SH-SY5Y (cell line): ENCODE data around the gene MIEF2.

Source experiments
- GATA2 ChIP-seq: IDR thresholded peaks from 2 replicates; pipeline ENCODE4 v1.6.1; 2011; ENCODE audit warnings: mild to moderate bottlenecking, low read depth, low read length
- GATA3 ChIP-seq: IDR thresholded peaks from 2 replicates; pipeline ENCODE4 v1.6.1; 2011; ENCODE audit warnings: low read depth, mild to moderate bottlenecking, low read length, moderate library complexity

MIEF2 gene

DNA sequence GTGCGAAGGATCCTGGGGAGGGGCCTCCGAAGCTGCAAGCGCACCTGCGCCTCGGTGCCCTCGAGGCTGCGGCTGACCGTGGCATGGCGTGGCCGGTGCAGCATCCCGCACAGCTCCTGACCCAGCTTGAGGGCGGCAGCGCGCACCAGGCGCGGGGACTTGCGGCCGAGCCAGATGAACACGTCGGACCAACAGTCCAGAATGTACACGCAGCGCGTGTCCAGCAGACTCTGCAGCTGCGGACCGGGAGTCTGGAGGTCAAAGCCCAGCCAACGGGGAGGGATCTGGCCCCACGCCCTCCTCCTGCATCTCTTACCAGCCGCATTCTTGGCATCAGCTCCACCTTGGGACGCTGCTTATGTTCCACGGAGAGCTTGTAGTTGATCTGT is 12.9 kb upstream of the MIEF2 start:
- no peak for TF ChIP-seq GATA2
- TF ChIP-seq GATA3: no peak

DNA sequence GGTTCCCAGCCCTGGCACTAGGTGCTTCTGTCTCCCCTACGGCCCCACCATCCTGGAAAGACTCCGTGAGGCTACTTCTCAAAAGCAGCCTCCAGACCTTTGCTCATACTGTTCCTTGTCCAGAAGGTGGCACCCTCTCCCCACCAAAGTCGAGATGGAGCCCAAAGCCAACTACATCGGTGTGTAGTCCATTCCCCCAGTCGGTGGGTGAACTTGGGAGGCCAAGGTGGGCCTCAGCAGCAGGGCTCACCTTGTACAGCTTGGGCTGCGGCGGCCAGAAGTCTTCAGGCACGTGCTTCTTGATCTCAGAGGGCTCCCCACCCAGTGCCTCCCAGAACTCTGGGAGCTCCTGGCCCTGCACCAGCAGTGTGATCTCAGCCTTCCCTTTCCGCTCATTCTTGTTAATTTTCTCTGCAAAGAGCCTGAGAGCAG is 12.1 kb upstream of the MIEF2 start:
- TF ChIP-seq GATA3 (no peak), GATA2 (no peak)

DNA sequence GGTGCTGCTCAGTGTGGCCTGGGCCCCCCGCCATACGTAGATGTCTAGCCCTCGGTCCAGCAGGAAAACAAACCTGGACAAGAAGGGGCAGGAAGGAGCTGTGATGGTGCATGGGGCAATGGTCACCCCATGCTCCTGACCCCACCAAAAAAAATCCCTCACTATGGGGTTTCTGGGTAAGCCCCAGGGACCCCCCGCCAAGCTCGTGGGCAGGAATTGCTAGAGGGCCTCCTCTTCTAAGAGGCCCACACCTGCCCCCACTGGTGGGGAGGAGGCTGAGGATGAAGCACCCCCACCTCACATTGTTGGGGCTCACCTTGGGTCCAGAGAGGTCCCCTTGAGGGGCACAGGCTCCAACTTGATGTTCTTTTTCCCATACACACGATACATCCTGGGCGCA is 11.7 kb upstream of the MIEF2 start:
- TF ChIP-seq GATA2 (no peak), GATA3 (no peak)

DNA sequence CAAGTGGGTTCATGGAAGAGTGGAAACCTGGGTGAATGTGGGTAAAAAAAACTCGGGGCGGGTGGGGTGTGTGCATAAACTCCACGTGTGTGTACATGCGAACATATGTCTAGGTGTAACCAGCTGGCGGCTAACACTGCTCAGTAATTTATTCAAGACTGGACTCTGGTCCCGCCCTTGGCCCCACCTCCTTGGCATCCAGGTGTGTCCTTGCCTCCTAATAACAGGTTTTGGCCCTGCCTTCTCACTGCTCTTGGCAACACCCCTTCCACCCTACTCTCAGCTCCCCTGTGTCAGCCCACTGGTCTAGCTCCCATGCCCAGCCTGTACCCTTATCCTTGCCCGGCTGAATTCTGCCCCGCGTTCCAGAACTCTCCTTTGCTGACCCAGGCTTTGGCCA is 10.2 kb upstream of the MIEF2 start:
- TF ChIP-seq GATA3 (no peak), GATA2 (no peak)

DNA sequence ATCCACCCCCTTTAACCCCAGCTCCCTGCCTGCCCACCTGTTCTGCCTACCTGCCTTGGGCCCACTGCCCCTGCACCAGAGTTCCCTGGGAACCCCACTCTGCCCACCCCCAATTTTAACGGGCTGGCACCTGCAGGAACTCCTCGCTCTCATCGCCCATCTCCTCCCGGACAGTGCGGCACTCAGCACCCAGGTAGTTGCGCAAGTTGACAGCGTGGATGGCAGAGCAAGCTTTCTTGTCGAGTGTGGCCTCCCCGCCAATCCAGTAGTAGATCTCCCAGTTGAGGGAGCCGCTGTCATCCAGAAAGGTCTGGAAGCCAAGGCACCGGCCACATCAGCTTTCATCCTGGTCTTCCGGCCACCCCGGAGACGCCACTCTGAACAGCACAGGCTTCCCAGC is 9.8 kb upstream of the MIEF2 start:
- TF ChIP-seq GATA3: no peak
- TF ChIP-seq GATA2: no peak

DNA sequence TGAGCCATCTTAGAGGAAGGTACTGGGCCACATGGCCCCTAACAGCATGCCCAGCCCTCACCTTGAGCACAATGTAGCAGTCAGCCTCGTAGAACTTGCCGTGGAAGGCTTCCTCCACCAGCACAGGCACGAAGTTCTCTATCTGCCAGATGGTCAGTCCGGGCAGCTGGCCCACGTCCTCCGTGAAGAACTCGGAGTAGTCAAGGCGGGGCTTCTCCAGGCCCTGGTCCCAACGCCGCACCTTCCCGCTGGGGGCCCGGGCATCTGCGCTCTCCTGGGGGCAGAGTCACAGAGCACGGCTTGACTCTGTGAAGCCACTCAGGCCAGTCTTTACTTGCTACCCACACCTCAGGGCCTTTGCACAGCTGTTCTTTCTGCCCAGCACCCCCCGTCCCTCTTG is 9.3 kb upstream of the MIEF2 start:
- TF ChIP-seq GATA2 (no peak), GATA3 (no peak)

DNA sequence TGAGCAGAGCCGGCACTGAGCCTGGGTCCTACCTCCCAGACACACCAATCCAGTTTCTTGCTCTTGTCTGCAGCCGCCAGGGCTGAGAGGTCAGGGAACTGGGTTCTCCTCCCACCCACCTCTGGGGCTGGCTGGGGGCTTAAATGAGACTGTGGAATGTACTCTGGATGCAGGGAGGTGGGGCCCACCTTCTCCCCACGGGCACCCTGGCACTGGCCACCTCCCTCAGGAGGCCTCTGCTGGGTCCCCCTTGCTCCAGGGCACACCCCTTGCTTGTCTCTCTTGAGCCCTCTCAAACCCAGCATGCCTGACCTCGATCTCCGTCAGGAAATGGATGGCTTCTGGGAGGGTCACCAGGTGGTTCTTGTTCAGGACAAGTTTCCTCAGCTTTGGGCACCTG is 8.3 kb upstream of the MIEF2 start:
- TF ChIP-seq GATA2 (no peak), GATA3 (no peak)

DNA sequence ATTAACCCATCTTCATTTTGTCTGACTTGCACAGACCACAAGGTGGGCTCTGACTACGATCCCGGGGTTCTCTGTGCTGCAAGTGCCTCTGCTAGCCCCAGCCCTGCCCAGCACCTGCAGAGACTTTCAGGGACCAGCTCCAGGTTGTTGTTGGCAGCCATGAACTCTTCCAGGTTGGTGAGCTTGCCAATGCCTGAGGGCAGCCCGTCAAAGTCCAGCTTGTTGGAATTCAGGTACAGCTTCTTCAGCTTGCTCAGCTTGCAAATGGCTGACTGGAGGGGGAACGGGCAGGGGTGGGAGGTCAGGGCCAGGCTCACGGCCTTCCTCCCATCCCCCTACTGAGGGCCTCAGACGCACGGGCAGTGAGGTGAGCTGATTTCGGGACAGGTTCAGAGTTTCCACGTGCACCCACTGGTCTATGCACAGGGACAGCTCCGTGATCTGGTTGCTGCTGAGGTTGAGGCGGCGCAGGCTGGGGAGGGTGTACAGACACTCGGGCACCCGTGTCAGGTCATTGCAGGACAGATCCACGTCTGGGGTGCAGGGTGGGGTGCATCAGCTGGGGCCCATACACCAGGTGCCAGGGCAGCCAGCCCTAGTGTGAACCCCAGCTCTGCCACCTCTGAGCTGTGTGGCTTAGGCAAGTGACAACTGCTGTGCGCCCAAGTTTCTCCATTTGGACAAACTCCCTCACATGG is 7.1 kb upstream of the MIEF2 start:
- TF ChIP-seq GATA2 (no peak), GATA3 (no peak)

DNA sequence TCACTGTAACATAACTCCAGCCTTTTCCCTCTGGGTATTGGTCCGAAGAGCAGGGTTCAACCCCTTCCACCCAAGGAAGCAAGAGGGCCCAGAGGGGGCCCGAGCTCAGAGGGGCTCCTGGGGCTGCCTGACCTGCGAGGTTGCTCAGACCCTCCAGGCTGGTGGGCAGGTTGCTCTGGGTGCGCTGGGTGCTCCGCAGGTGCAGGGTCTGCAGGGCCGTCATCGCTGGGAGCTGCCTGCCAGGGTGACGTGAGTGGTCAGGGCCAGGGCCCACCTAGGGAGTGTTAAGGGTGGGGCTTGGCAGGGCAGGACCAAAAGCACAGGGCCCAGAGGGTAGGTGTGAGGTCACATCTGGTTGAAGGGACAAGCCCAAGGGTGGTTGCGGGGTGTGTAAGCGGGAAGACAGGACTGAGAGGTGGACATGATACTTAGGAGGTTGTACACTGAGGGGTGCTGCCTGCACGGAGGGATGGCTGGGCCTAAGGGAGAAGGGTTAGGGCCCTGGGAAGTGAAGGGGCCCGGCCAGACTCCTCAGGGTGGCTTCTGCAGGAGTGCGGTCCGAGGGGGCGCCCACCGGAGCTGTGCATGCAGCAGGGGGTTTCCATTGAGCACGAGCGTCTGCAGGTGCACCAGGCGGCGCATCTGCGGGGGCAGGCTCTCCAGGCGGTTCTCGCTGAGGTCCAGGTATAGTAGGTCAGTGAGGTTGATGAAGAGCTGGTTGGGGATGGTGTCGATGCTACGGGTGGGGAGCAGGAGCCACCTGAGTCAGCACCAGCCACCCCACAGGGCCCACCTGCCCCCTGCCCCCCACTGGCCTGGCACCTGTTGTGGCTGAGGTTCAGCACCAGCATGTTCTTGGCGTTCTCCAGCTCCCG is 6.3 kb upstream of the MIEF2 start:
- TF ChIP-seq GATA2 (no peak), GATA3 (no peak)

DNA sequence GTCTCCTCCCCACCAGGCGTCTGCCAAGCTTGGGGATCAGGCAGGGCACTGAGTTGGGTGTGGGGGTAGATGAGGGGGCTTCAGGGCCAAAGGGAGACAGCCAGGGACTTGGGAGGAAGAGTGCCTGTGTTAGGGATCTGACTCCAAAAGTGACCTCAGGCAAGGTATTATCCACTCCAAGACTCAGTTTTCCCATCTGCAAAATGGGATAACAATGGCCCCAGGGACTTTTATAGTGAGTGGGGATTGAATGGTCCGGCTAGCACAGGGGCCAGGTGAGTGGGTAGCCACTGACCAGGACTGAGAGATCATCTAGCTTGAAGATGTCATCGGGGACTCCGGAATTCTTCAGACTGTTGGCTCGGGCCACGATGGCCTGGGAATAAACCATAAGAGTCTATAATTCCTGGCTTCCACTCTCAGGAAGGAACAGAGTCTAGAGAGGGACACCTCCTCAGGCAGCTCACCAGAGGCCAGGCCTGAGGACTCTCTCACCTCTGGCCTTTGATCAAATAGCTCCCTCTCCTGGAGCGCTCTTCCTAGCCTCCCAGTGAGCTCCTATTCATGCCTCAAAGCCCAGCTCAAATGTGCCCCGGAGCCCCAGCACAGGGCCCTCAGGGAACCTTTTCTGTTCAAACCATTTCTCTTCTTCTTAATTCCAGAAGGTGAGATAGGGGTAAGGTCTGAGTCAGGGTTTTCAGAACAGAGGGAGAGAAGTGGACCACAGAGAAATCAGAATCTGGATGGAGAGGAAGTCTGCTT is 5.4 kb upstream of the MIEF2 start:
- no peak for TF ChIP-seq GATA2
- TF ChIP-seq GATA3: no peak

DNA sequence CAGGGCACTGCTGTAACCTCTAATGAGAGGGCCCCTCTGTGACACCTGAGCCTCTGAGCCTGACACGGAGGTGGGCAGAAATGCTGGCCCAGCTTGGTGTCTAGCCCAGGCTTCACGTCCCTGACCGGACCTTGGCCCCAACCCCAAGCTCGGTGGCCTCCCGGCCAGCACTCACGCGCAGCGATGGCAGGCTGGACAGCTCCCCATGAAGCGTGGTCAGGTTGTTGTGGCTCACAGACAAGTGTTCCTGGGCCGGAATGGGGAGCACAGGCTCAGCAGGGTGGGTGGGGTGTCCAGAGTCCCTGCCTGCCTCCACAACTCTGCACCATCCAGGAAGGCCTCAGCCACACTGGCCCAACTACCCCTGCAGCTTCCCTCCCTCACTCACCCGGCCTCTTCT is 4.1 kb upstream of the MIEF2 start:
- TF ChIP-seq GATA2 (no peak), GATA3 (no peak)

DNA sequence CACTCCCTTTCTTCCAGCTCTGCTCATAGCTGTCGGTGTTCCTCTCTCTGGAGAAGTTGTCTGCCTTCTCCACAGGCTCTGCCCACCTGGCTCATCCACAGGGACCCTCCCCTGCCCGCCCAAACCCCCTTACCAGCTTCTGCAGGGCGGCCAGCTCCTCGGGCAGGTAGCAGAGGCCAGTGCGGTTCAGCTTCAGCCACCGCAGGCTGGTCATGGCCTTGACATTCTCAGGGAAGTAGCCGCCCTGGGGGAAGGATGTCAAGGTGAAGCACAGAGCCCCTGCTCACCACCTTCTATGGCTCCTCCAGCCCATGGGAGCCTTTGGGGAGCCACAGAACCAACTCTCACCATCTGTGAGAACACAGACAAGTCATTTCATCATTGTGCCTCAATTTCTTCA is 3.7 kb upstream of the MIEF2 start:
- TF ChIP-seq GATA3: no peak
- TF ChIP-seq GATA2: no peak

DNA sequence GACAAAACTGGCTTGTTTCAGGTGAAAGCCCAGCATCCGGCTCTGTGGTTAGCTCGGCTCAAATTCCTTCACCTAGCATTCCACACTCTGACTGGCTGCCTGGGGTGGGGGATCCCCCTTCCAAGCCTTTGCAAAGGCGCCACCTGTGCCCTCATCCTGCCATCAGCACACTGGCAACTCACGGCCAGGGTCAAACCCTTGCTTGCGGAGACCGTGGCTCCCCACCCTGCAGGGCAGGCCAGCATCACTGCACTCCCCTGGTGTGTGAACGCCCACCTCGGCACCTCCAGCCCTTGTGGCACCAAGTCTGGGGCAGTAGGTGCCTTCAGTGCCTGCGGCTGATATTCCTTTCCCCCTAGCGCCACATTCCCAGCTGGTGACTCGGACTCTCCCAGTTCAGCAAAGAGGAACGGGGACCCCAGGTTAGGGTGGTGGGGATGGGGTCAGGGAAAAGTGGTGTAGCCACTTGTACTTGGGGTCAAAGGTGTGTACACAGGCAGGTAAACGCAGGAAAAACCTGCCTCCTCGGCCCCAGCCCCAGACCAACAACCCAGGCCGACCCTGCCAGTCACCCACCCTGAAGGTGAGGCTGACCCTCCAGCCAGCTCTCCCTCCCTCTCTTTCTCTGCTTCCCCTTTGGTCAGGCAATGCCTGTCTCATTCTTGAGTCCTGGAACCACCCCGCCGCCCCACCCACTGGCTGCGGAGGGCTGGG is 3.0 kb upstream of the MIEF2 start:
- TF ChIP-seq GATA2: no peak
- TF ChIP-seq GATA3: no peak

DNA sequence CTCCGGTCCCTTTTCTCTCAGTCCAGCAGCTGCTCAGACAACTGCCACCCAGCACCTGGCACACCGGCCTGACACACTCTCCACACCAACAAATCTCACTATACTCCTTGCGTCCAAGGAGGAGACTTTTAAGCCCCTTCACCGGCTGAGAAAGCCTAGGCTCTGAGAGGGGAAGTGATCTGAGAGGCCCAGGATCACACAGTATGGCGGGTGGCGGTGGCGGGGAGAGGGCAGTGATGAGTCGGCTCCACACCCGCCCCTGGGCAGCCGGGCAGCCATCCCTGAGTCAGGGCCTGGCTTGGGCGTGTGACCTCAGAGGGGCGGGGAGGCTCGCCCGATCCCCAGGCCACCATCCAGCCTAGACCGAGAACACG is 2.5 kb upstream of the MIEF2 start:
- no peak for TF ChIP-seq GATA2
- no peak for TF ChIP-seq GATA3
